ENCODE data around the gene EFNA5.

GRCh38 chr5:107400328-107400727, 270.4 kb downstream of the EFNA5 start:
- TF ChIP-seq EZH2 (IDR thresholded peaks at IDR 0.05; ENCODE audit: low read length) (no peak), CTCF (optimal IDR thresholded peaks at IDR 0.05 in 1 of 3, IDR thresholded peaks at IDR 0.05 in 1 of 3, conservative IDR thresholded peaks at IDR 0.05 in 1 of 3; ENCODE audit: extremely low read depth in 1 of 3, insufficient read depth in 2 of 3, low read length in 3 of 3) (no peak)

Data from keratinocyte (primary cell).